ENCODE measurements around the gene POP5.
A peak's percentile ranks its signal among the peaks of the same experiment; 100 is the strongest.

POP5 gene

DNA sequence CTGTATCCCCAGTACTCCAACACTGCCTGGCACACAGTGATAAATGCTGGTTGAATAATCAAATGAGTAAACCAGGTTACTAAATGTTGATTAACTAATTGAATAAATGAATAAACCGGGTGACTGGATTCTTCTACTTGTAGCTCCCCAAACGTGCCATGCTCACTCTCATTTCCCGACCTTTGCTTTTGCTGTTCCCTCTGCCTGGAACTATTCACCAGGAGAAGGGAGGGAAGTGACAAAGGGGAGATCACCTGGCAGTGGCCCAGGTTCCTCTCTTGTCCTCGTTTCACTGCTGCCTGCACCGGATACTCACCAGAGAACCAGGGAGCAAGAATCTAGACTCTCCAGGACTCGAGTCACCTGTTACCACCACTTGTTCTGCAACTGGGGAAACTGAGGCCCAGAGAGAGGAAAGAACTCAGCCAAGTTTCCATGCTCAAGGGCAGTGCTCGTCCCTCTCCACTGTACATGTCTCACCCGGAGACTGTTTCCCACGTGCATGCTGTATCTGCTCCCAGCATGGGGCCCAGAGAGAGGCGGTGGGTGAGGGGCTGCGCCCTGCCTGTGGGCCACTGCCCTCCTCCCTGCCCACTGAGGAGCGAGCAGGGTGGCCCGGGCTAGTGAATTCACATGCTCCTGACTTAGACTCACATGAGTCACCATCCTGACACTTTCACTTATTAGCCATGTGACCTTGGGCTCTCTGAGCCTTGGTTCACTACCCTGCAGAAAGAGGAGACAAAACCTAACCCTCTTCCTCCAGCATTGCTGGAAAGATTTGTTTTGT, 17.7 kb upstream of the POP5 start:
- no peaks in the 10 kb centered on the region for H3K36me3 Mint-ChIP-seq
- H3K27me3 Mint-ChIP-seq = no peaks in the 10 kb centered on the region
- H3K27ac Mint-ChIP-seq = no peak overlapping the region
- H3K4me3 Mint-ChIP-seq = no peak overlapping the region
- H3K9me3 Mint-ChIP-seq (ENCODE audit: low read depth) = no peaks in the 10 kb centered on the region
- no peaks in the 10 kb centered on the region for H3K4me1 Mint-ChIP-seq (ENCODE audit: low read depth)

- no peaks in the 10 kb centered on the region for H3K4me1 Mint-ChIP-seq (ENCODE audit: low read depth)
- no peak overlapping the region for H3K4me3 Mint-ChIP-seq
- no peaks in the 10 kb centered on the region for H3K27me3 Mint-ChIP-seq
- H3K9me3 Mint-ChIP-seq (ENCODE audit: low read depth) = no peaks in the 10 kb centered on the region
- no peaks in the 10 kb centered on the region for H3K36me3 Mint-ChIP-seq
- no peak overlapping the region for H3K27ac Mint-ChIP-seq
Observed at GRCh38 chr12:120597861-120598260, 16.7 kb upstream of the POP5 start.

DNA sequence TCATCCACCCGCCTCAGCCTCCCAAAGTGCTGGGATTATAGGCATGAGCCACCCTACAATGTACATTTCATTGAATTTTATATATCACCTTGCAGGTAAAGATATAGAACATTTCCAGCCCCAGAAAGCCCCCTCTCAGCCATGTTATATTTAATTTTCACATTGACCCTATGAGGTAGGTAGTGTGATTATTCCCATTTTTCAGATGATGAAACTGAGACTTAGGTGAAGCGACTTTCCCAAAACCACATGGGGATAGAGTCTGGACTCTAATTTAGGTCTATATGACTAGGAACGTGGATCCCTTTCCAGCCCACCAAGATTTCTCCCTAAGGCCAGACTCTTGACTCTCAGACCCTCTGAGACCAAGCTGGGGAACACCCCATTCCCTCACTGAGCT, 15.7 kb upstream of the POP5 start:
- no peaks in the 10 kb centered on the region for H3K9me3 Mint-ChIP-seq (ENCODE audit: low read depth)
- H3K4me1 Mint-ChIP-seq (ENCODE audit: low read depth) = no peaks in the 10 kb centered on the region
- H3K27me3 Mint-ChIP-seq = no peaks in the 10 kb centered on the region
- no peaks in the 10 kb centered on the region for H3K36me3 Mint-ChIP-seq
- no peak overlapping the region for H3K27ac Mint-ChIP-seq
- no peak overlapping the region for H3K4me3 Mint-ChIP-seq

DNA sequence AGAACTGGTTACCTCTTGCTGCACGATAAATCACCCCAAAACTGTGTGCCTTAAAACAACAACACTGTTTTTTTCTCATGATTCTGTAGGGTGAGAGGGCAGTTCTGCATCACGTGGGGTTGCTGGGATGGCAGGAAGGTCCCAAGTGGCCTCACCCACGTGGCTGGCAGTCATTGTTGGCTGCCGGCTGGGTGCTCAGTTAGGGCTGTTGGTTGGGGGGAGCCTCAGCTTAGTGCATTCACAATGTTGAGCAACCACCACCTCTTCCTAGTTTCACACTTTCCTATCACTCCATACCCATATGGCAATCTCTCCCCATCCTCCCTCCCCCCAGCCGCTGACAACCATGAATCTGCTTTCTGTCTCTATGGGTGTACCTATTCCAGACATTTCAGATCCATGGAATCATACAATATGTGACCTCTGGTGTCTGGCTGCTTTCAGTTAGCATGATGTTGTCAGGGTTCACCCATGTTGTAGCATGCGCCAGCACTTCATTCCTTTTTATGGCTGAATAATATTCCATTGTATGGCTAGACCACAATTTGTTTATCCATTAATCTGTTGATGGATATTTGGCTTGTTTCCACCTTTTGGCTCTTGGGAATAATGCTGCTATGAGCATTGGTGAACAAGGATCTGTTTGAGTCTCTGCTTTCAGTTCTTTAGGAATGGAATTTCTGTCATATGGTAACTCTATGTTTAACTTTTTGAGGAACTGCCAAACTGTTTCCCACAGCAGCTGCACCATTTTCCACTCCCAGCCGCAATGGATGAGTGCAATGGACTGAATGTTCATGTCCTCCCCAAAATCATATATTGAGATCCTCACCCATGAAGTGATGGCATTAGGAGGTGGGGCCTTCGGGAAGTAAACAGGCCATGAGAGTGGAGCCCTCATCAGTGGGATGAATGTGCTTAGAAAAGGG, 11.2 kb upstream of the POP5 start:
- Mint-ChIP-seq H3K4me1 (ENCODE audit: low read depth) (no peaks in the 10 kb centered on the region), H3K36me3 (no peaks in the 10 kb centered on the region), H3K9me3 (ENCODE audit: low read depth) (no peaks in the 10 kb centered on the region), H3K4me3 (no peak overlapping the region), H3K27ac (no peak overlapping the region), H3K27me3 (no peaks in the 10 kb centered on the region)

DNA sequence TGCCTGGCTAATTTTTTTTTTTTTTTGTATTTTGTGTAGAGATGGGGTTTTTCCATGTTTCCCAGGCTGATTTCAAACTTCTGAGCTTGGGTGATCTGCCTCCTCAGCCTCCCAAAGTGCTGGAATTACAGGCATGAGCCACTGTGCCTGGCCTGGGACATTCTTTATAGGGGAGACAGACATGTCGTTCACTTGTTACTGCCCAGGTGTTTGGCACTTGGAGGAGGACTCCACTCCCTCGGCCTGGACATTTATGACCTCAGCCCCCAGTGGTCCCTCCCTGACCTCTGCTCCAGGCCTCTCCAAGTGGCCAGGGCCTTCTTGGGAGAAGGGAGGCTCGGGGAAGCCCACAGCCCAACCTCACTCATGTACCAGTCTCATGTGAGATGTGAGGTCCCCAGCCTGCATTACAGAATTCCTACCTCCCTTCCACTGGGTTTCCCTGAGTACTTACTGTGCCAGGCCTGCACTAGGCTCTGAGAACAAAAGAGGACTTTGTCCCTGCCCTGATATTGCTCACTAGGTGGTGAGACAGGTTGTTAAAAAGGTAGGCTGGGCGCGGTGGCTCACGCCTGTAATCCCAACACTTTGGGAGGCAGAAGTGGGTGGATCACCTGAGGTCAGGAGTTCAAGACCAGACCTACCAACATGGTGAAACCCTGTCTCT, 9.7 kb upstream of the POP5 start:
- Mint-ChIP-seq H3K36me3 (no peaks in the 10 kb centered on the region), H3K27ac (no peak overlapping the region), H3K9me3 (ENCODE audit: low read depth) (no peaks in the 10 kb centered on the region), H3K4me1 (ENCODE audit: low read depth) (no peaks in the 10 kb centered on the region), H3K4me3 (no peak overlapping the region), H3K27me3 (no peaks in the 10 kb centered on the region)

GRCh38 chr12:120588948-120589930, 8.0 kb upstream of the POP5 start:
- no peak overlapping the region for H3K27ac Mint-ChIP-seq
- H3K36me3 Mint-ChIP-seq = no peaks in the 10 kb centered on the region
- H3K27me3 Mint-ChIP-seq = peaks cover 2% of the 10 kb centered on the region
- no peak overlapping the region for H3K4me3 Mint-ChIP-seq
- no peaks in the 10 kb centered on the region for H3K9me3 Mint-ChIP-seq (ENCODE audit: low read depth)
- peaks cover 2% of the 10 kb centered on the region for H3K4me1 Mint-ChIP-seq (ENCODE audit: low read depth)

DNA sequence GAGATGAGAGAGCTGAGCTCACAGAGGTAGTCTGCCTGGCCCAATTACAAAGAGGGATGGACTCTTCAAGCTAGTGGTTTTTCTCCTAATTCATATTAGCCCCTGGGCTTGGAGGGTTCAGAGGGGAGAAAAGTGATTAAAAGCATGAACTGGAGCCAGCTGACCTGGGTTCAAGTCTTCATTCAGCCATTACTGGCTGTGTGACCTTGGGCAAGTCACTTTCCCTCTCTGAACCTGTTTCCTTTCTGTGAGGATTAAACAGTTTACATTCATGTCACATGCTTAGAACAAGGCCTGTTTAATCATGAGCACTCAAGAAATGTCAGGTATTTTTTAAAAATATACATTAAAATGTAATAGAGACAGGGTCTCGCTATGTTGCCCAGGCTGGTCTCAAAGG, 7.2 kb upstream of the POP5 start:
- H3K27ac Mint-ChIP-seq = no peak overlapping the region
- H3K36me3 Mint-ChIP-seq = no peaks in the 10 kb centered on the region
- H3K4me3 Mint-ChIP-seq = no peak overlapping the region
- peaks cover 3% of the 10 kb centered on the region for H3K27me3 Mint-ChIP-seq
- H3K9me3 Mint-ChIP-seq (ENCODE audit: low read depth) = no peaks in the 10 kb centered on the region
- peaks cover 9% of the 10 kb centered on the region for H3K4me1 Mint-ChIP-seq (ENCODE audit: low read depth)

DNA sequence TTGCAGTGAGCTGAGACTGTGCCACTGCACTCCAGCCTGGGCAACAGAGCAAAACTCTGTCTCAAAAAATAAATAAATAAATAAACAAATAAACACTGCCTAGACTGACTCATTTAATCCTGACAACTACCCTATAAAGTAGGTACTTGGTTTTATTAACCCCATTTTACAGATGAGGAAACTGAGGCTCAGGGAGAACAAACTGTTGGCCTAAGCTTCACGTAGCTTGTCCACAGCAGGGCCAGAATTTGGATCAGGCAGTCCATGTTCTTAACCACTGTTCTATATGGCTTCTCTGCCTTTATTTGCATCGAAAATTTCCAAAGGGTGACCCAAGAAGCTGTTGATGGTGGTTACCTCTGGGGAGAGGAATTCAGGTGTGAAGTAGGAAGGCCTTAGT, 5.7 kb upstream of the POP5 start:
- no peaks in the 10 kb centered on the region for H3K9me3 Mint-ChIP-seq (ENCODE audit: low read depth)
- no peak overlapping the region for H3K27ac Mint-ChIP-seq
- no peak overlapping the region for H3K4me3 Mint-ChIP-seq
- H3K4me1 Mint-ChIP-seq (ENCODE audit: low read depth) = peaks cover 18% of the 10 kb centered on the region
- H3K27me3 Mint-ChIP-seq = peaks cover 3% of the 10 kb centered on the region
- H3K36me3 Mint-ChIP-seq = no peaks in the 10 kb centered on the region

GRCh38 chr12:120586206-120586605, 5.0 kb upstream of the POP5 start:
- Mint-ChIP-seq H3K27ac (no peak overlapping the region), H3K9me3 (ENCODE audit: low read depth) (no peaks in the 10 kb centered on the region), H3K4me1 (ENCODE audit: low read depth) (peaks cover 24% of the 10 kb centered on the region), H3K36me3 (no peaks in the 10 kb centered on the region), H3K27me3 (peaks cover 3% of the 10 kb centered on the region), H3K4me3 (no peak overlapping the region)

GRCh38 chr12:120584343-120585149, 3.3 kb upstream of the POP5 start:
- Mint-ChIP-seq H3K4me1 (ENCODE audit: low read depth) (peaks cover 34% of the 10 kb centered on the region), H3K27ac (no peak overlapping the region), H3K36me3 (no peaks in the 10 kb centered on the region)

DNA sequence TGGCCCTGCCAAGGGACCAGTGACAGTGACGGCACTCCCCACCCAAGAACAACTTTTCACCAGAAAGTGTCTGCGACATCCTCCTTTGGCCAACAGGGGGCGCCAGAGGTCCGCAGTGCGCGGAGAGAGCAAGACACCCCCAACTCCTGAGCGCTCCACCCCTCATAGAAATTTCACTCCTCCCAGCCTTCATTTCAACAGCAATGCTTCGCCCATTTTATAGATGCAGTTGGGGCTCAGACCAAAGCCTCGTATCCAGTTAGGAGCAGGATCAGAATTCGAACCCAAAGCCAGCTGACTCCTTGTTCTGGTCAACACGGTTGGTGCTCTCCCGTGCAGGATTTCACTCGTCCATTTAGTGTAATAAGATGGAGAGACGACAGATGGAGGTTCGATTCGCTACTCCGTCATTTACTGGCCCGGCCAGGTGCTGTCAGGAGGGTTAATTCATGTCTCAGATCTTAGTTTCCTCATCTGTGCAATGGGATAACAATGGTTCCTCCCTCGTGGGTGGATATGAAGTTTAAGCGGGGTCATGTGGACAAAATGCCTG, 2.4 kb upstream of the POP5 start:
- Mint-ChIP-seq H3K36me3 (no peaks in the 10 kb centered on the region), H3K4me3 (peak overlapping the region; percentile 70), H3K9me3 (ENCODE audit: low read depth) (no peaks in the 10 kb centered on the region), H3K27me3 (peaks cover 3% of the 10 kb centered on the region), H3K27ac (no peak overlapping the region), H3K4me1 (ENCODE audit: low read depth) (peaks cover 36% of the 10 kb centered on the region)

More at GRCh38 chr12:120584343-120585149, 3.3 kb upstream of the POP5 start:
- H3K9me3 Mint-ChIP-seq (ENCODE audit: low read depth) = no peaks in the 10 kb centered on the region
- peaks cover 3% of the 10 kb centered on the region for H3K27me3 Mint-ChIP-seq
- H3K4me3 Mint-ChIP-seq = peak overlapping the region; percentile 70

DNA sequence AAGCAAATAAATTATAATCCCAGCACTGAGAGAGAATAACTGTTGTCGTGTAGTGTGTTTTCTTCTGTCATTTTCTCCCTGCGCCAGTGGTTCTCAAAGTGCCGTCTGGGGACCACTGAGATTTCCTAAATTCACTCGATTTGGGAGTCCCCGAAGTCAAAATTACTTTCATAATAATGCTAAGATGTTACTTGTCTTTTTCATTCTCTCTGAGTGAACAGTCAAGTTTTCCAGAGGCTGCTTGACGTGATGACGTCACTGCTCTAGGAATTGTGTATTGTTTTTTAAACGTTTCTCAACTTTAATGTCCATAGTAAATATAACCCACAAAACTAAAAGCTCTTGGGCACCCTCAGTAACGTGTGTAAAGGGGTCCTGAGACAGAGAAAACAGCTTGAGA, 796 bp upstream of the POP5 start:
- Mint-ChIP-seq H3K36me3 (no peaks in the 10 kb centered on the region), H3K4me1 (ENCODE audit: low read depth) (peaks cover 36% of the 10 kb centered on the region), H3K27me3 (peaks cover 3% of the 10 kb centered on the region), H3K9me3 (ENCODE audit: low read depth) (no peaks in the 10 kb centered on the region), H3K27ac (peak overlapping the region; percentile 93), H3K4me3 (peak overlapping the region; percentile 97)

DNA sequence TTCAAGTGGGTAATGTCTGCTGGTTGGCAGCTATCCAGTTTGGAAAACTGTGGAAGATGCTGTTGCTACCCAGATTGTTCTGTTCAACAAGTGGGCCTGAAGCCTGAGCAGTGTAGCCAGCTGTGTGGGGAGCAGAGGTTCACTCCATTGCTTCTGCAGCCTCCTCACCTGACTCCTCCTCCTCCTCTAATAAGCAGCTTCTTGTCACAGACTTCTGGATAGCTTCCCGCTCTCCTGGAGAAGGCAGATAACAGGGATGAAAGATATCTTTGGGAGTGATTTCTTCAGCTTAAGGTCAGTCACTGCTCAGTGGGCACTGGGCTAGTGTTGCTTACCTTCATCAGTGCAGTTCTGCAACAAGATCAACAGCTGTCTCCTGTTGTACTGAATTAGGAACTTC, 2.0 kb downstream of the POP5 start:
- Mint-ChIP-seq H3K36me3 (no peaks in the 10 kb centered on the region), H3K27ac (peak overlapping the region; percentile 64), H3K9me3 (ENCODE audit: low read depth) (no peaks in the 10 kb centered on the region), H3K27me3 (peaks cover 2% of the 10 kb centered on the region), H3K4me1 (ENCODE audit: low read depth) (peaks cover 33% of the 10 kb centered on the region), H3K4me3 (peak overlapping the region; percentile 97)

Data from activated naive CD8-positive, alpha-beta T cell (primary cell).